Esophagus squamous epithelium (tissue), 4 donors: ENCODE data around the gene FAM228B.

Source experiments
- POLR2A ChIP-seq, 4 donors: fragments of 450-650 bp; IDR thresholded peaks; one replicate each; pipeline ENCODE4 v1.6.1; 2017; ENCODE audit warnings: antibody characterized with exemption in 4 of 4, mild to moderate bottlenecking in 4 of 4, moderate library complexity in 3 of 4
- TF ChIP-seq, protein P1 (sequence below), 6 experiments: fragments of 450-650 bp in 4 of 6; fragments of 200-600 bp in 2 of 6; sonication (generic) in 2 of 6; IDR thresholded peaks; one replicate each; pipeline ENCODE4 v1.5.1; 2016 to 2019; ENCODE audit warnings: antibody characterized with exemption in 6 of 6, mild to moderate bottlenecking in 4 of 6, moderate library complexity in 4 of 6

DNA sequence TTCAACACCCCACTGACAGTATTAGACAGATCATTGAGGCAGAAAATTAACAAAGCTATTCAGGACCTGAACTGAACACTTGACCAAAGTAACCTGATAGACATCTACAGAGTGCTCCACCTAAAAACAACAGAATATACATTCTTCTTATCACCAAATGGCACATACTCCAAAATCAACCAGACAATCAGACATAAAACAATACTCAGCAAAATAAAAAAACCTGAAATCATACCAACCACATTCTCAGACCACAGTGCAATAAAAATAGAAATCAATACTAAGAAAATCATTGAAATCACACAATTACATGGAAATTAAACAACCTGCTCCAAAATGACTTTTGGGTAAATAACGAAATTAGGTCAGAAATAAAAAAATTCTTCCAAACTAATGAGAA is 15.9 kb upstream of the FAM228B start:
- TF ChIP-seq, protein P1, sequence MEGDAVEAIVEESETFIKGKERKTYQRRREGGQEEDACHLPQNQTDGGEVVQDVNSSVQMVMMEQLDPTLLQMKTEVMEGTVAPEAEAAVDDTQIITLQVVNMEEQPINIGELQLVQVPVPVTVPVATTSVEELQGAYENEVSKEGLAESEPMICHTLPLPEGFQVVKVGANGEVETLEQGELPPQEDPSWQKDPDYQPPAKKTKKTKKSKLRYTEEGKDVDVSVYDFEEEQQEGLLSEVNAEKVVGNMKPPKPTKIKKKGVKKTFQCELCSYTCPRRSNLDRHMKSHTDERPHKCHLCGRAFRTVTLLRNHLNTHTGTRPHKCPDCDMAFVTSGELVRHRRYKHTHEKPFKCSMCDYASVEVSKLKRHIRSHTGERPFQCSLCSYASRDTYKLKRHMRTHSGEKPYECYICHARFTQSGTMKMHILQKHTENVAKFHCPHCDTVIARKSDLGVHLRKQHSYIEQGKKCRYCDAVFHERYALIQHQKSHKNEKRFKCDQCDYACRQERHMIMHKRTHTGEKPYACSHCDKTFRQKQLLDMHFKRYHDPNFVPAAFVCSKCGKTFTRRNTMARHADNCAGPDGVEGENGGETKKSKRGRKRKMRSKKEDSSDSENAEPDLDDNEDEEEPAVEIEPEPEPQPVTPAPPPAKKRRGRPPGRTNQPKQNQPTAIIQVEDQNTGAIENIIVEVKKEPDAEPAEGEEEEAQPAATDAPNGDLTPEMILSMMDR (IDR thresholded peaks at IDR 0.05): no peak
- TF ChIP-seq POLR2A (IDR thresholded peaks at IDR 0.05): no peak
